H1 (cell line): ENCODE data around the gene CCDC63.

Experiments
- BACH1 ChIP-seq: IDR thresholded peaks from 2 replicates; pipeline ENCODE4 v1.6.1; 2012; ENCODE audit warnings: low read length, improper control_type of control experiment
- CBX8 ChIP-seq: fragments of 300-800, 300-1000 bp; sonication (generic); IDR thresholded peaks from 2 replicates; pipeline ENCODE4 v1.7.1; 2016; ENCODE audit warnings: low read depth, low read length, borderline replicate concordance
- EZH2 ChIP-seq: fragments of 200-600 bp; sonication (generic); IDR thresholded peaks from 2 replicates; pipeline ENCODE4 v1.7.1; 2012; ENCODE audit warnings: low read depth, mild to moderate bottlenecking, moderate library complexity, low read length, inconsistent platforms; ENCODE audit not compliant: severe bottlenecking
- GTF2F1 ChIP-seq: IDR thresholded peaks from 2 replicates; pipeline ENCODE4 v1.6.1; 2012; ENCODE audit warnings: low read depth, low read length, improper control_type of control experiment, borderline replicate concordance
- POLR2A ChIP-seq, 2 experiments: IDR thresholded peaks; 1 replicate in 1 of 2; 2 replicates in 1 of 2; pipeline ENCODE4 v1.6.1; 2011; ENCODE audit warnings: low read depth in 2 of 2, low read length in 2 of 2, mild to moderate bottlenecking in 2 of 2; ENCODE audit errors: control extremely low read depth in 1 of 2
- POLR2AphosphoS5 ChIP-seq: IDR thresholded peaks from 2 replicates; pipeline ENCODE4 v1.6.1; 2011; ENCODE audit warnings: low read depth, low read length
- YY1 ChIP-seq: IDR thresholded peaks from 2 replicates; pipeline ENCODE4 v1.6.1; 2011; ENCODE audit warnings: low read depth, mild to moderate bottlenecking, low read length
- TF ChIP-seq, protein P1 (sequence below), 3 experiments: IDR thresholded peaks; 1 replicate in 2 of 3; 2 replicates in 1 of 3; pipeline versions ENCODE4 v1.5.1 to v1.6.1; 2011; ENCODE audit warnings: low read length in 3 of 3, mild to moderate bottlenecking in 3 of 3, inconsistent platforms in 2 of 3, low read depth in 1 of 3, moderate library complexity in 1 of 3; ENCODE audit not compliant: insufficient read depth in 1 of 3; ENCODE audit errors: control extremely low read depth in 1 of 3
- TF ChIP-seq, protein P2 (sequence below): IDR thresholded peaks from 2 replicates; pipeline ENCODE4 v1.6.1; 2012; ENCODE audit warnings: low read length, inconsistent platforms
- TF ChIP-seq, protein P3 (sequence below): IDR thresholded peaks from 2 replicates; pipeline ENCODE4 v1.6.1; 2012; ENCODE audit warnings: inconsistent platforms

DNA sequence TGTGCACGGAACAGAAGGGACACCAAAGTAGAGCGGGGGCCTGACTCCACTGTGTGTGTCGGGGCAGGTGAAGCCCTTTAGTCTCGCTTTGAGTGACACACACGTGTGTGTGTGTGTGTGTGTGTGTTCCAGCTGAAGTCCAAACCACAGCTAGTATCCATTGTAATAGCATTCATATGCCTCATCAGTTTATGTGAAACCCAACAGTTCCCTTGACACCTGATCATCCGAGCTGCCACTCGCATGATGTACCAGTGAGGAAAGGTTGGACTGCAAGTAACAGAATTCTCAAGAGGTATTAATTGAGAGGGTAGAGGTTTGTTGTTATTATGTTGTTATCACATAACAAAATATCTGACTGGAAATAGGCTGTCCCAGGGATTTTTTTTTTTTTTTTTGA lies 16.4 kb downstream of the CCDC63 start:
- TF ChIP-seq, protein P1, sequence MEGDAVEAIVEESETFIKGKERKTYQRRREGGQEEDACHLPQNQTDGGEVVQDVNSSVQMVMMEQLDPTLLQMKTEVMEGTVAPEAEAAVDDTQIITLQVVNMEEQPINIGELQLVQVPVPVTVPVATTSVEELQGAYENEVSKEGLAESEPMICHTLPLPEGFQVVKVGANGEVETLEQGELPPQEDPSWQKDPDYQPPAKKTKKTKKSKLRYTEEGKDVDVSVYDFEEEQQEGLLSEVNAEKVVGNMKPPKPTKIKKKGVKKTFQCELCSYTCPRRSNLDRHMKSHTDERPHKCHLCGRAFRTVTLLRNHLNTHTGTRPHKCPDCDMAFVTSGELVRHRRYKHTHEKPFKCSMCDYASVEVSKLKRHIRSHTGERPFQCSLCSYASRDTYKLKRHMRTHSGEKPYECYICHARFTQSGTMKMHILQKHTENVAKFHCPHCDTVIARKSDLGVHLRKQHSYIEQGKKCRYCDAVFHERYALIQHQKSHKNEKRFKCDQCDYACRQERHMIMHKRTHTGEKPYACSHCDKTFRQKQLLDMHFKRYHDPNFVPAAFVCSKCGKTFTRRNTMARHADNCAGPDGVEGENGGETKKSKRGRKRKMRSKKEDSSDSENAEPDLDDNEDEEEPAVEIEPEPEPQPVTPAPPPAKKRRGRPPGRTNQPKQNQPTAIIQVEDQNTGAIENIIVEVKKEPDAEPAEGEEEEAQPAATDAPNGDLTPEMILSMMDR (IDR thresholded peaks at IDR 0.05; ENCODE audit: control extremely low read depth in 1 of 3, insufficient read depth in 1 of 3, low read depth in 1 of 3, low read length in 3 of 3): no peak
- TF ChIP-seq POLR2AphosphoS5 (no peak), POLR2A (IDR thresholded peaks at IDR 0.05; ENCODE audit: control extremely low read depth in 1 of 2, low read depth in 2 of 2, low read length in 2 of 2) (no peak), EZH2 (no peak), CBX8 (no peak), GTF2F1 (no peak), BACH1 (no peak), YY1 (no peak)
- TF ChIP-seq, protein P2, sequence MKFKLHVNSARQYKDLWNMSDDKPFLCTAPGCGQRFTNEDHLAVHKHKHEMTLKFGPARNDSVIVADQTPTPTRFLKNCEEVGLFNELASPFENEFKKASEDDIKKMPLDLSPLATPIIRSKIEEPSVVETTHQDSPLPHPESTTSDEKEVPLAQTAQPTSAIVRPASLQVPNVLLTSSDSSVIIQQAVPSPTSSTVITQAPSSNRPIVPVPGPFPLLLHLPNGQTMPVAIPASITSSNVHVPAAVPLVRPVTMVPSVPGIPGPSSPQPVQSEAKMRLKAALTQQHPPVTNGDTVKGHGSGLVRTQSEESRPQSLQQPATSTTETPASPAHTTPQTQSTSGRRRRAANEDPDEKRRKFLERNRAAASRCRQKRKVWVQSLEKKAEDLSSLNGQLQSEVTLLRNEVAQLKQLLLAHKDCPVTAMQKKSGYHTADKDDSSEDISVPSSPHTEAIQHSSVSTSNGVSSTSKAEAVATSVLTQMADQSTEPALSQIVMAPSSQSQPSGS: no peak
- TF ChIP-seq, protein P3, sequence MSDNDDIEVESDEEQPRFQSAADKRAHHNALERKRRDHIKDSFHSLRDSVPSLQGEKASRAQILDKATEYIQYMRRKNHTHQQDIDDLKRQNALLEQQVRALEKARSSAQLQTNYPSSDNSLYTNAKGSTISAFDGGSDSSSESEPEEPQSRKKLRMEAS: no peak
